DOHH2 (cell line): Measurements from ENCODE around the gene SNRNP35.

Experiments
- H3F3A ChIP-seq: fragments of 200-600 bp; sonication (generic), shearing (Covaris generic); 2 replicates; pipeline ENCODE4 v1.6.0; 2016; ENCODE audit warnings: antibody characterized with exemption, mild to moderate bottlenecking; ENCODE audit not compliant: control insufficient read depth, insufficient read depth
- H3K27ac ChIP-seq: fragments of 200-600 bp; sonication (generic); 2 replicates; pipeline ENCODE4 v1.5.1; 2014; ENCODE audit warnings: low read depth, mild to moderate bottlenecking, low read length, moderate library complexity
- H3K27me3 ChIP-seq: fragments of 200-600 bp; sonication (generic); 2 replicates; pipeline ENCODE4 v1.6.1; 2014; ENCODE audit warnings: mild to moderate bottlenecking, low read length, mixed read lengths; ENCODE audit not compliant: control insufficient read depth
- H3K36me3 ChIP-seq: fragments of 200-600 bp; sonication (generic); 2 replicates; pipeline ENCODE4 v1.6.1; 2014; ENCODE audit warnings: mild to moderate bottlenecking, low read length, moderate library complexity, mixed read lengths; ENCODE audit not compliant: control insufficient read depth
- H3K4me1 ChIP-seq: fragments of 200-600 bp; sonication (generic); 2 replicates; pipeline ENCODE4 v1.6.1; 2014; ENCODE audit warnings: mild to moderate bottlenecking, low read length, mixed read lengths; ENCODE audit not compliant: control insufficient read depth
- H3K4me2 ChIP-seq: fragments of 200-600 bp; sonication (generic); 2 replicates; pipeline ENCODE4 v1.6.0; 2014; ENCODE audit warnings: mild to moderate bottlenecking, low read length, moderate library complexity
- H3K4me3 ChIP-seq: fragments of 200-600 bp; sonication (generic); 2 replicates; pipeline ENCODE4 v1.5.1; 2014; ENCODE audit warnings: mild to moderate bottlenecking, low read length, mixed read lengths
- H3K79me2 ChIP-seq: fragments of 200-600 bp; sonication (generic); 2 replicates; pipeline ENCODE4 v1.6.1; 2014; ENCODE audit warnings: mild to moderate bottlenecking, low read length, mixed read lengths; ENCODE audit not compliant: control insufficient read depth
- H3K9me2 ChIP-seq: fragments of 200-600 bp; sonication (generic); replicated peaks from 2 replicates; pipeline ENCODE4 v1.6.1; 2014; ENCODE audit warnings: mild to moderate bottlenecking, low read length, mixed read lengths; ENCODE audit not compliant: control insufficient read depth
- H3K9me3 ChIP-seq: fragments of 200-600 bp; sonication (generic); 2 replicates; pipeline ENCODE4 v1.6.1; 2014; ENCODE audit warnings: antibody characterized with exemption, low read length, mixed read lengths; ENCODE audit not compliant: control insufficient read depth, insufficient read depth
- H4K20me1 ChIP-seq: fragments of 200-600 bp; sonication (generic); 2 replicates; pipeline ENCODE4 v1.6.0; 2014; ENCODE audit warnings: low read depth, mild to moderate bottlenecking, antibody characterized with exemption, low read length, moderate library complexity; ENCODE audit not compliant: control insufficient read depth, insufficient read depth
- CTCF ChIP-seq: fragments of 200-600 bp; sonication (generic); IDR thresholded peaks from one replicate; pipeline ENCODE4 v1.5.1; 2014; ENCODE audit warnings: antibody characterized with exemption, mild to moderate bottlenecking, low read depth, low read length; ENCODE audit not compliant: poor library complexity, severe bottlenecking
- EZH2phosphoT487 ChIP-seq: fragments of 200-600 bp; sonication (generic); IDR thresholded peaks from 2 replicates; pipeline ENCODE4 v1.6.1; 2017; ENCODE audit warnings: borderline replicate concordance, mild to moderate bottlenecking, antibody characterized with exemption, low read length, moderate library complexity, mixed read lengths

SNRNP35 gene

GRCh38 chr12:123445388-123446332 lies 12.3 kb upstream of the SNRNP35 start:
- no peaks in the 10 kb centered on the region for H3K27me3 ChIP-seq
- no peaks in the 10 kb centered on the region for H3K9me2 ChIP-seq
- no peaks in the 10 kb centered on the region for H3K79me2 ChIP-seq
- H3K4me2 ChIP-seq = peak overlapping the region; percentile 15
- no peaks in the 10 kb centered on the region for H3K36me3 ChIP-seq
- H3K27ac ChIP-seq = no peak overlapping the region
- peaks cover 26% of the 10 kb centered on the region for H3K4me1 ChIP-seq
- TF ChIP-seq EZH2phosphoT487 (no peak), CTCF (no peak)
- no peaks in the 10 kb centered on the region for H3K9me3 ChIP-seq
- H3K4me3 ChIP-seq = no peak overlapping the region
- no peaks in the 10 kb centered on the region for H4K20me1 ChIP-seq
- no peaks in the 10 kb centered on the region for H3F3A ChIP-seq

- Histone ChIP-seq H3K27me3 (no peaks in the 10 kb centered on the region), H3K9me3 (no peaks in the 10 kb centered on the region), H3K9me2 (no peaks in the 10 kb centered on the region), H3F3A (no peaks in the 10 kb centered on the region), H3K27ac (no peak overlapping the region), H3K36me3 (no peaks in the 10 kb centered on the region), H3K4me1 (peaks cover 26% of the 10 kb centered on the region), H3K4me2 (no peak overlapping the region), H3K4me3 (no peak overlapping the region), H3K79me2 (no peaks in the 10 kb centered on the region), H4K20me1 (no peaks in the 10 kb centered on the region)
- TF ChIP-seq EZH2phosphoT487 = no peak
- TF ChIP-seq CTCF = no peak
These were observed 11.6 kb upstream of the SNRNP35 start for GRCh38 chr12:123446333-123446713.

GRCh38 chr12:123449249-123449733 lies 8.6 kb upstream of the SNRNP35 start:
- Histone ChIP-seq H3K27me3 (no peaks in the 10 kb centered on the region), H4K20me1 (no peaks in the 10 kb centered on the region), H3K36me3 (no peaks in the 10 kb centered on the region), H3K27ac (no peak overlapping the region), H3K9me2 (no peaks in the 10 kb centered on the region), H3K4me3 (no peak overlapping the region), H3K4me1 (peaks cover 14% of the 10 kb centered on the region), H3F3A (peaks cover 3% of the 10 kb centered on the region; the same call in 1 of the 2 replicates), H3K4me2 (no peak overlapping the region), H3K9me3 (no peaks in the 10 kb centered on the region), H3K79me2 (no peaks in the 10 kb centered on the region)
- TF ChIP-seq CTCF = no peak
- no peak for TF ChIP-seq EZH2phosphoT487
